Measurements from ENCODE around the gene KANSL1L.

DNA sequence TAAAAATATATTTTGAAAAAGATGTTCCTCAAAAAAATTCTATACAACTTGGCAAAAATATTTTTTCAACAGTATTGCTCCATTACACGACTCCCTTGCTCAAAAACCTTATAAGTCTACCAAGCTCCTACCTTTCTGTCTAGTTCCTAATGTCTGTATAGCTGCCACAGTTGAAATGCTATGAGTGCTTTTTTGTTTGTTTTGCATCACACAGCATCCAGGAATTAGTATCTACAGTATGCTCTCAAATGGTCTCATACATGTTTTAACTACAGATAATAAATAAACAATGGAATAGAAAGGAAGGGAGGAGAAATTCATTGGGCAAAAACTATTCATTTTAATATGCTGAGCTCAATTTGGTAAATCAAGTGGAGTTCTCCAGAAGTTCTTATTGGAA is 36.7 kb upstream of the KANSL1L start:
- TF ChIP-seq, protein P1, sequence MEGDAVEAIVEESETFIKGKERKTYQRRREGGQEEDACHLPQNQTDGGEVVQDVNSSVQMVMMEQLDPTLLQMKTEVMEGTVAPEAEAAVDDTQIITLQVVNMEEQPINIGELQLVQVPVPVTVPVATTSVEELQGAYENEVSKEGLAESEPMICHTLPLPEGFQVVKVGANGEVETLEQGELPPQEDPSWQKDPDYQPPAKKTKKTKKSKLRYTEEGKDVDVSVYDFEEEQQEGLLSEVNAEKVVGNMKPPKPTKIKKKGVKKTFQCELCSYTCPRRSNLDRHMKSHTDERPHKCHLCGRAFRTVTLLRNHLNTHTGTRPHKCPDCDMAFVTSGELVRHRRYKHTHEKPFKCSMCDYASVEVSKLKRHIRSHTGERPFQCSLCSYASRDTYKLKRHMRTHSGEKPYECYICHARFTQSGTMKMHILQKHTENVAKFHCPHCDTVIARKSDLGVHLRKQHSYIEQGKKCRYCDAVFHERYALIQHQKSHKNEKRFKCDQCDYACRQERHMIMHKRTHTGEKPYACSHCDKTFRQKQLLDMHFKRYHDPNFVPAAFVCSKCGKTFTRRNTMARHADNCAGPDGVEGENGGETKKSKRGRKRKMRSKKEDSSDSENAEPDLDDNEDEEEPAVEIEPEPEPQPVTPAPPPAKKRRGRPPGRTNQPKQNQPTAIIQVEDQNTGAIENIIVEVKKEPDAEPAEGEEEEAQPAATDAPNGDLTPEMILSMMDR (optimal IDR thresholded peaks at IDR 0.05 in 1 of 3, IDR thresholded peaks at IDR 0.05 in 1 of 3, conservative IDR thresholded peaks at IDR 0.05 in 1 of 3; ENCODE audit: extremely low read depth in 1 of 3, insufficient read depth in 2 of 3, low read length in 3 of 3): no peak
- TF ChIP-seq EZH2 (IDR thresholded peaks at IDR 0.05; ENCODE audit: low read length): no peak

All from keratinocyte (primary cell).